IPS-NIHi7 (cell line): Measurements from ENCODE around the gene ITGB6.

Experiments used
- DNase-seq: peaks from one replicate; pipeline ENCODE4 v3.0.0; 2012; ENCODE audit warnings: mixed read lengths; ENCODE audit errors: extremely low spot score

The ITGB6 gene, protein sequence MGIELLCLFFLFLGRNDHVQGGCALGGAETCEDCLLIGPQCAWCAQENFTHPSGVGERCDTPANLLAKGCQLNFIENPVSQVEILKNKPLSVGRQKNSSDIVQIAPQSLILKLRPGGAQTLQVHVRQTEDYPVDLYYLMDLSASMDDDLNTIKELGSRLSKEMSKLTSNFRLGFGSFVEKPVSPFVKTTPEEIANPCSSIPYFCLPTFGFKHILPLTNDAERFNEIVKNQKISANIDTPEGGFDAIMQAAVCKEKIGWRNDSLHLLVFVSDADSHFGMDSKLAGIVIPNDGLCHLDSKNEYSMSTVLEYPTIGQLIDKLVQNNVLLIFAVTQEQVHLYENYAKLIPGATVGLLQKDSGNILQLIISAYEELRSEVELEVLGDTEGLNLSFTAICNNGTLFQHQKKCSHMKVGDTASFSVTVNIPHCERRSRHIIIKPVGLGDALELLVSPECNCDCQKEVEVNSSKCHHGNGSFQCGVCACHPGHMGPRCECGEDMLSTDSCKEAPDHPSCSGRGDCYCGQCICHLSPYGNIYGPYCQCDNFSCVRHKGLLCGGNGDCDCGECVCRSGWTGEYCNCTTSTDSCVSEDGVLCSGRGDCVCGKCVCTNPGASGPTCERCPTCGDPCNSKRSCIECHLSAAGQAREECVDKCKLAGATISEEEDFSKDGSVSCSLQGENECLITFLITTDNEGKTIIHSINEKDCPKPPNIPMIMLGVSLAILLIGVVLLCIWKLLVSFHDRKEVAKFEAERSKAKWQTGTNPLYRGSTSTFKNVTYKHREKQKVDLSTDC

DNA sequence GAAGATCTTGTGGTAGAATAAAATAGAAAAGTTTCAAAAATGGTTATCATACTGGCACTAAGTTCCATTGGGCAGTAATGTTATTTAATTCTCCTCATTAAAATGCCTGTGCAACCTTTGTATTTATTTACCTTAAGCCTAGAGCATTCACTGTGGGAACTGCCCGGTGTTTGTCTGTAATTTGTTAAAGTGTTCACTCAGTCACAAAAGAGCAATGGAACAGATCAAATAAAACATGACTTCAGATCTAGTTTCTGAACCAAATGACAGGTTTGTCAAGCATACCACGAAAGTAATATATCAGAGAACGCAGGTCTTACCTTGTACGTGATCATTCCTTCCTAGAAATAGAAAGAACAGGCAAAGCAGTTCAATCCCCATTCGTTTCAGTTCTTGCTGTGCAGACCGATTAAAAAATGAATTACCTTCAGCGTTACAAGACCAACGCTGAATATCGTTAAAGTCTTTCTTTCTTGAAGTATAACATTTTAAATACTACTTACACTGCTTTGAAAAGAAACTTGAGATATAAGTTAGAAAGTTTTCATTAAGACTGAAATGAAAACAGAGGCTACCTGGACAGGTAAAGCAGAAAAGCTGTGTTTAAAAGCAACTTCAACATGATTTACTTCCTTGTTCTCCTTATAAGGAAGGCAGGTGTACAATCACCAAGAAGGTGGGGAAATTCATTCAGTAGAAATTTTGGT lies at the start of gene ITGB6:
TSS of gene ITGB6 (minus strand) at position 590 of the 707 bp plus-strand sequence. CDS start at position 381, 209 bp downstream.
- no peak for DNase-seq

- no peak for DNase-seq
These were observed 47.4 kb upstream of the ITGB6 start for GRCh38 chr2:160247296-160248035.

GRCh38 chr2:160246356-160246755 lies 46.3 kb upstream of the ITGB6 start:
- DNase-seq, result no peak

DNA sequence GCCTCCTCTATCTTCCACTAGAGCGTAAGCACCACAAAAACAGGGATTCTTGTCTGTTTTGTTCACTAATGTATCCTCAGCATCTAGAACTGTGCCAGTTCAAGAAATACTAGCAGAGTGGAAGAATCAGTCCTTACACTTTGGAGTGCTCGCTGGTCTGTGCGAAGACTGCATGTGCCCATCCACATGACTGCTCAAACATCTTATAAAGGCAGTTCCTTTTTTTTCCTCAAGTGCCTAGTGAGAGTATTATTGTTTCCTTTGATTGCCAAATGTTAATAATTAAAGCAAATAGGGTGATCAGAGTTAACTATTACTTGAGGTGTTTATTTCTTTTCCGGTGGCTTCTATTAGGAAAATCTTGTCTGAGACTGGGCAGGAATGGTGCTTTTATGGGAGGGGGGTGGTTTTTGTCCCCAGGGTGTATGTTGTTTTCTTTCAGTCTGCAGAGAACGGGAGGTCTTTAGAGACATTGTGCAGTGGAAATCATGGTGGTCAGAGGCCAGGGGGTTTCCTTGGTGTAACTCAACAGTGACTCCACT lies 45.6 kb upstream of the ITGB6 start:
- DNase-seq, result no peak

DNA sequence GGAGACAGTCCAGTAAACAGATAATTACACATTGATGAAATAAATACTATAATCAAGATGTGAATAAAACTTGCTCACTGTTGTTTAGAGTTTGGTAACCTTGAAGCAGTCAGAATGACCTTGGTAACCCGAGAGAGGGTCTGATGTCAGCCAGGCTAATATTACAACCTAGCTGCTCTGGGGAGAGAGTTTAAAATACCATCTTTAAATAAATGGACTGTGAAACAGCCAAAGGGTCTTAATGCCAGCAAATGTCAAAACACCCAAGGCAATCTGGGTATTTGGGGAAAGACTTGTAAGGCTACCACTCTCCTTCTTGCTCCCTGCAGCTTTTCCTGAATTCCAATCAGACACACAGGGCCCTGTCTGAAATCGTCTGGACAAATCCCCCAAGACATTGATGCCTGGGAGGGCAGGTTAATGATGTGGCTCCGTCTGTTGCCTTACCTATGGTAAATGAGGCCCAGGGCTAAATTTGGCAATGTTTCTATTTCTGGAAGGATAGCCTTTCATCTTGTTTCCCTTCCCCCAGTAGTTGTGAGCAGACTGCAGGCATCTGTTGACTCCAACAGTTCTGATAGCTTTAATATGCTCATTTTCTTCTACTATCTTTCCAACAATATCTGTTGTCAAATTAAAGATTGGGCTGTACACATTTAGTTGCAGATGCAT lies 43.0 kb upstream of the ITGB6 start:
- no peak for DNase-seq

DNA sequence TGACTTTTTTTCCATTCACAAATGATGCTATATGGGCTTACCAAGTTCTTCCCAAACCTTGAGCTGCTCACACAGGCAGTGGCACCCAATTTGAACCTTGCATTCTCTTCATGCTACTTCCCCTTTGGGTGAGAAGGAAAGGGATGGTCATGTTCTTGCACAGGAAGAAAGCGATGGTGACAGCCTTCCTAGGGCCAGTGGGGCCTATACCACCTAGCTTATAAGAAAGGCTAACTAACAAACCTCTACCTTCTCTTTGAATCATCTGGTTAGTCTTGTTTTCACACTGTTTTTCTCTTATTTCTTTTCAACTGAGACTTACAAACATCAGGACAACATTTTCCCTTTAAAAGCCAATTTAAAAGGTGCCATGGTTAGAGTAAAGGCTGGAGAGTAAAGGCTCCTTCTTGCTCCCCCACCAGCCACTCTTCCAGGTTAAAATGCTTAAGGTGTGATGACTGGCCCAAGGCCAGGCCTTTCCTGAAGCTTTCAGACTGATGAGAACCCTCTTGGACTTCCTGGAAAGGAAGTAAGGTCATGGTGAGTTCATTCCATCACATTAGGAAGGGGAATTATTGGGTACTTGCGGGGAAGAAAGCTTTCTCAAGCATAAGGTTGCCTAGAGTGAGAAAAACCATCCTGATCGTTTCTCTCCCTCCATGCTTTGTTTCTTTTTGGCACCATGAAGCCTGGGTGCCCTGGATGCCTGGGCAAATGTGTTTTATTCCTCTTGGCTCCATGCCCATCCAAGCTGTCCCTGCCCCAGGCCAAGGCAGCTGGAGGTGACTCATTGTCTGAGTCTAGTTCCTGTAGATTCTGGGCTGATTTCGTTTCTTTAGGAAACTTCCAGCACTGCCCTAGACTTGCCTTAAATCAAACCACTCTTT lies 41.4 kb upstream of the ITGB6 start:
- no peak for DNase-seq

- no peak for DNase-seq
These were observed 39.4 kb upstream of the ITGB6 start for GRCh38 chr2:160239436-160239835.

GRCh38 chr2:160238392-160238791 lies 38.3 kb upstream of the ITGB6 start:
- DNase-seq, result no peak

- no peak for DNase-seq
These were observed 32.9 kb upstream of the ITGB6 start for GRCh38 chr2:160232905-160233475.

GRCh38 chr2:160229591-160229990 lies 29.5 kb upstream of the ITGB6 start:
- no peak for DNase-seq

DNA sequence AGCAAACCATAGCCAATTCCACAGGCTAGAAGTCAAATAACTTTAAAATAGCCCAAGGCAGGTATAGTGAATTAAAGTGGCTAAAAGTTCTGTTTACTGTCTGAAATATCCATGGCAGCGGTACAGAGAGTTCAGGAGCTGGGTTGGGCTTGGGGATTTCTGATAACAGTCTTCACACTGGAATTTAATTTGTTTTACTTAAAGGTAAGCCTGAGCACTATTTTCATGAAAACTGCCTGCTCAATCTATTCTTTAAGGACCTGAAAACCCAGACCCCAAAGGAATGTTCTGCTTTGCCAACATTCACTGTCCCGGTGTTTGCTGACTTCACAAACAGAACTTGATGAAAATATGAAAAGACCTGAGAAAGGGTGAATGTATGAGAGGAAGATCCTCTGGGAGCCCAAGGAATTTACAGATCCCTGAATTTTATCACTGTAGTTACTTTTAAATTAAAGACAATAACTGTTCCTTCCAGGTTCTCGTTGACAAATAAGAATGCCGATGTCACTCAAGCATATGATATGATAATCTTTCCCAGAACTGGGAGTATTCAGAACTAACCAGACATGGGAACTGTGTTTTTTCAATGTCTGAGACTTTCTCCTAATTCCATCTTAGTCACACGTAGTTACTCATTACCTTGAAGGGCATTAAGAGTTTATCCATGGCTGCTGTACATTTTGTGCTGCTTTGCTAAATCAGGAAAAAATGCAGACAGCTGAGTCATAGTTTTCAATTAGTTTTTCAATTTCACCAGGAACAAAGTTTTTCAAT lies 28.3 kb upstream of the ITGB6 start:
- no peak for DNase-seq

GRCh38 chr2:160227293-160227915 lies 27.3 kb upstream of the ITGB6 start:
- no peak for DNase-seq

DNA sequence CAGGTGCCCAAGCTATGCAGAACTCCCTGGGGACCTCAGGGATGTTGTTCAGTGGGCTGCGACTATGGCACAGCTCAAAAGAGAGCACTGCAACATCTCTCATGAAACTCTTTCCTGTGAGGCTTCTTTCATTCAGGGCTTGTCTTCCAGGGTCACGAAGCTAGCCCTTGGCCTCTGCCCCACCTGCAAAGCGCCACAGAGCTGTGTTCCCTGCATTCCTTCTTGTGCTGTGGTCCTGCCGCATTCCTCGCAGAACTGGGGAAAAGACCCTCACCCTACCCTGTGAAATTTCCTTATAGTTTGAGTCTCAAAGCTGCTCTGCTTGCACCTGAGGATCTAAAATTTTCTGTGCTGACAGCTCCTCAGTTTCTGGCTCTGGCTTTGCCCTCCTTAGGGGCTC lies 26.3 kb upstream of the ITGB6 start:
- no peak for DNase-seq

- DNase-seq, result no peak
These were observed 25.6 kb upstream of the ITGB6 start for GRCh38 chr2:160225722-160226121.

DNA sequence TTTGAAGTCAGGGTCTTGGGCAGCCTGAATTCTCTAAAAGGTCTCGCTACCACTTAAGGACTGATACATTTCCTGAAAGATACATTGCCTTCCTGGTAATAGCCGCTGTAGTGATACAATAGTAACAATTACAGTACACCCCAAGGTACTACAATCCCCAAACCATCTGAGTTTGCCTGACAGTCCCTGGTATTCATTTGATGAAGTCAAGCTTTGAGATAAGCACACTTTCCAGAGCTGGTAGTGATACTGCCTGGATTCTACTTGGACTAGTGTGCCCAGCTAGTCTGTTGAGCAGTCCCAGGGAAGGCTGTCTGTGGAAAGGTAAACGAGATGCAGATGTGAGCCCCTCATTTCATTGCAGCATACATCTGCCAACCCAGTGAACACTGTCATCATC lies 24.4 kb upstream of the ITGB6 start:
- DNase-seq, result no peak

DNA sequence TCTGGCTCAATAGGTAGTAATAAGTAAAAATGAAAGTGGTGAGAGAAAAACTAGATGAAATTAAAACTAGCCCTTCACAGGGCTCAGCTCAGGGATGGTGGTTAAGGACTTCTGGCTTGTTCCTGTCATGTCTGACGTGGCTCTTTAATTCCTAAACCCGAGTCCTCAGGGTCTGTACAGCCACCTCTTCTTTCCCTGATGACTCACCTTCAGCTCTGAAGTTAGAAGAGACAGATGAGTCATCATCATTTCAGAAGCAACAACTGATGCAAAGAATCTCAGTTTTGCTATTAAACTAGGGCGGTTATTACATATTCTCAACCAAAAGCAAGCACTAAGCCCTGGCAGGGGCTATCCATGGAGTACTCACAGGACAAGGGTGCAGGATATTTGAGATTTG lies 24.0 kb upstream of the ITGB6 start:
- DNase-seq, result no peak

DNA sequence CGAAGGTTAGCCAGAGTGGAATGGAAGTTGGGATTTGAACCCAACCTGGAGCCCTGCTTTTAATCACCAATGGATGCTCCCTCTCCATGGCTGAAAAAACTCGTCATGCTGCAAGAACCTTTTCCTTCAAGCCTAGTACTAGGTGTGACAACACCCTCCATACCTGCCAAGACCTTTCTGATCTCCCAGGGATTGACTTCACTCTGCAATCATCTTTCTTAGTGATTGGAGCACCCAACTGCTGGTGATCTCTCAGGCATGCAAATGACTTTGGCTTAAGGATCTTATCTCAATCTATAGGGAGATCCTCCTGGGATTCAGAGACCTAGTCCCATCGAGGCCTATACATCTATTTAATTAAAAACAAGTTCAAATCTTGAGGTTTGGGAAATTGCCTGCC lies 23.5 kb upstream of the ITGB6 start:
- no peak for DNase-seq
